Measurements from ENCODE around the gene MMAA. TPM values are rescaled to one million over a fixed set of nuclear protein-coding genes. Genes with fewer than 3 reads are reported as not detected.

The MMAA gene
- total RNA-seq, 1 donor from 2014 or later: 2.3 TPM

DNA sequence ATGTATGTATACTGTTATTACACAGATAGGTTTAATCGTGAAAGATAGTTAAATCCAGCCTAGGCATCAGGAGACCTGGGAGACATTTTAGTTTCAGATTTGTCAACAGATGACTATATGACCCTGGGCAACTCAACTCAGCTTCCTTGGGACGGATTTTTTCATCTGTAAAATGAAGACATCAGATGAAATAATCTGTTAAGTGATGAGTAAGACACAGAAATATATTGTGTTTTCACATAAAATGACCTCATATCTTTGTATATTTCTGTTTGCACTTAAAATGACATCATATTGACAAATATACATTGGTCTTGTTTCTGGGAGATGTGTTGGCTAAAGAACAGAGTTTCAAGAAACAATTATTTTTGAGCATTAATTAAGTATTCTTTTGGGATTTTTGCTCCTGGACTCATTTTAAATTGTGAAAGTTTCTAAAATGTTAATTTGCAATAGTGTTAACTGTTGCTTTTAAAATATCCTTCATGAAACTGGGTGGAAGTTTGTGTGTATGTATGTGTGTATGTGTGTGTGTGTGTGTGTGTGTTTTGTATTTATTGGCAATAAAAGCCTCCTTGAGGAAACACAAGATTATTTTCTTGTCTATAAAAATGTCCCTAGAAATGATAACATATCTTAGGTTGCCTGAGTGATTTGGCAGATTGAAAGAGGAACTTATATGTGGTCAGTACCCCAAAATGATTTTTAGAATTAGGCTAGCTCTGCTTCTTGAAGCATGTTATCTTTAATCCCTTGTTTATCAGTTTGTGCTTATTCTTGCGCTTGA, 29.1 kb upstream of the MMAA start:
- Mint-ChIP-seq H3K9me3 (peaks cover 9% of the 10 kb centered on the region), H3K27ac (no peak overlapping the region), H3K36me3 (no peaks in the 10 kb centered on the region), H3K27me3 (ENCODE audit: insufficient read depth, low read depth) (peaks cover 2% of the 10 kb centered on the region), H3K4me3 (no peak overlapping the region), H3K4me1 (no peaks in the 10 kb centered on the region)
- no peaks in the 10 kb centered on the region for H3K79me2 ChIP-seq (ENCODE audit: low read depth)
- no peaks in the 10 kb centered on the region for H3K27me3 ChIP-seq
- H3F3A ChIP-seq (ENCODE audit: low read depth): no peaks in the 10 kb centered on the region
- H3K4me2 ChIP-seq: no peak overlapping the region
- H2AFZ ChIP-seq (replicated peaks): no peak overlapping the region
- H3K9ac ChIP-seq: no peak overlapping the region
- no peak for DNase-seq (ENCODE audit: low spot score)
- H3K9me3 ChIP-seq (ENCODE audit: low read depth): no peaks in the 10 kb centered on the region
- no peaks in the 10 kb centered on the region for H4K20me1 ChIP-seq (ENCODE audit: low read depth)
- H3K27ac ChIP-seq: no peak overlapping the region
- no peaks in the 10 kb centered on the region for H3K4me1 ChIP-seq
- TF ChIP-seq EZH2 (IDR thresholded peaks at IDR 0.05): no peak
- TF ChIP-seq EZH2phosphoT487 (IDR thresholded peaks at IDR 0.05): no peak
- TF ChIP-seq, protein P1, sequence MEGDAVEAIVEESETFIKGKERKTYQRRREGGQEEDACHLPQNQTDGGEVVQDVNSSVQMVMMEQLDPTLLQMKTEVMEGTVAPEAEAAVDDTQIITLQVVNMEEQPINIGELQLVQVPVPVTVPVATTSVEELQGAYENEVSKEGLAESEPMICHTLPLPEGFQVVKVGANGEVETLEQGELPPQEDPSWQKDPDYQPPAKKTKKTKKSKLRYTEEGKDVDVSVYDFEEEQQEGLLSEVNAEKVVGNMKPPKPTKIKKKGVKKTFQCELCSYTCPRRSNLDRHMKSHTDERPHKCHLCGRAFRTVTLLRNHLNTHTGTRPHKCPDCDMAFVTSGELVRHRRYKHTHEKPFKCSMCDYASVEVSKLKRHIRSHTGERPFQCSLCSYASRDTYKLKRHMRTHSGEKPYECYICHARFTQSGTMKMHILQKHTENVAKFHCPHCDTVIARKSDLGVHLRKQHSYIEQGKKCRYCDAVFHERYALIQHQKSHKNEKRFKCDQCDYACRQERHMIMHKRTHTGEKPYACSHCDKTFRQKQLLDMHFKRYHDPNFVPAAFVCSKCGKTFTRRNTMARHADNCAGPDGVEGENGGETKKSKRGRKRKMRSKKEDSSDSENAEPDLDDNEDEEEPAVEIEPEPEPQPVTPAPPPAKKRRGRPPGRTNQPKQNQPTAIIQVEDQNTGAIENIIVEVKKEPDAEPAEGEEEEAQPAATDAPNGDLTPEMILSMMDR (IDR thresholded peaks at IDR 0.05): no peak
- no peak overlapping the region for H3K4me3 ChIP-seq
- H3K36me3 ChIP-seq: no peaks in the 10 kb centered on the region

DNA sequence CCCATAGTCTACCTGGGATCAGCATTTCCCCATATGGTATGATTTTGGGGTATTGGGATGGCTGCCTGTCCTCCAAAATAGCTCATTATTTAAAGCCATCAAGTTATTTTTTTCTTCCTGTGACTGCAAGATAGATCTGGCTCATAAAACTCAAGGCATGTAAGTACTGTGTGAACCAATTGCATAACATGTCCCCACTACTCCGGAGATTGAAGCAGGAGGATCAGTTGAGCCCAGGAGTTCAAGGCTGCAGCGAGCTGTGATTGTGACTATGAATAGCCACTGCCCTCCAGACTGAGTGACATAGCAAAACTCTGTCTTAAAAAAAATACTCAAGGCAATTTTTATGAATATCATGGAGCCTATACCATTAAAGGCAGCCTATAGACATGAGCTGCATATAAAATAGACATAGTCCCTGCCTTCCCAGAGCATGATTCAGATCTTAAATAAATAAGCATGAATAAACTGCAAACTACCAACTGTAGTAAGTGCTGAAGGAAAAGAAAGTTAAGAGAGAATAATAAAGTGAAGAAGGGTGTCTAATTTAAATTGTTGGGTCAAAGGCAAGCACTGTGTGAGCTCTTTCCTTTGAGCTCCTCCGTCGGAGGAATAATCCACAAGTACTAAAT, 16.9 kb upstream of the MMAA start:
- Mint-ChIP-seq H3K4me3 (no peak overlapping the region), H3K36me3 (no peaks in the 10 kb centered on the region), H3K27ac (no peak overlapping the region), H3K9me3 (peaks cover 16% of the 10 kb centered on the region), H3K27me3 (ENCODE audit: insufficient read depth, low read depth) (peaks cover 2% of the 10 kb centered on the region), H3K4me1 (no peaks in the 10 kb centered on the region)
- no peaks in the 10 kb centered on the region for H3K36me3 ChIP-seq
- no peak overlapping the region for H3K9ac ChIP-seq
- H4K20me1 ChIP-seq (ENCODE audit: low read depth): no peaks in the 10 kb centered on the region
- H3K27ac ChIP-seq: no peak overlapping the region
- no peak overlapping the region for H2AFZ ChIP-seq (replicated peaks)
- no peaks in the 10 kb centered on the region for H3K4me1 ChIP-seq
- H3K27me3 ChIP-seq: no peaks in the 10 kb centered on the region
- H3K79me2 ChIP-seq (ENCODE audit: low read depth): no peaks in the 10 kb centered on the region
- H3K4me3 ChIP-seq: no peak overlapping the region
- no peaks in the 10 kb centered on the region for H3F3A ChIP-seq (ENCODE audit: low read depth)
- no peaks in the 10 kb centered on the region for H3K9me3 ChIP-seq (ENCODE audit: low read depth)
- DNase-seq (ENCODE audit: low spot score): no peak
- TF ChIP-seq, protein P1 (IDR thresholded peaks at IDR 0.05): no peak
- TF ChIP-seq EZH2 (IDR thresholded peaks at IDR 0.05) (no peak), EZH2phosphoT487 (IDR thresholded peaks at IDR 0.05) (no peak)
- H3K4me2 ChIP-seq: no peak overlapping the region

- TF ChIP-seq EZH2phosphoT487 (IDR thresholded peaks at IDR 0.05) (no peak), EZH2 (IDR thresholded peaks at IDR 0.05) (no peak)
- TF ChIP-seq, protein P1 (IDR thresholded peaks at IDR 0.05): no peak
- H2AFZ ChIP-seq (replicated peaks): no peak overlapping the region
- no peaks in the 10 kb centered on the region for H3K9me3 ChIP-seq (ENCODE audit: low read depth)
- no peaks in the 10 kb centered on the region for H3K36me3 ChIP-seq
- H4K20me1 ChIP-seq (ENCODE audit: low read depth): no peaks in the 10 kb centered on the region
- no peaks in the 10 kb centered on the region for H3F3A ChIP-seq (ENCODE audit: low read depth)
- no peaks in the 10 kb centered on the region for H3K4me1 ChIP-seq
- peaks cover 16% of the 10 kb centered on the region for H3K9me3 Mint-ChIP-seq
- H3K9ac ChIP-seq: no peak overlapping the region
- H3K27ac Mint-ChIP-seq: no peak overlapping the region
- no peaks in the 10 kb centered on the region for H3K79me2 ChIP-seq (ENCODE audit: low read depth)
- DNase-seq (ENCODE audit: low spot score): no peak
- no peak overlapping the region for H3K27ac ChIP-seq
- H3K27me3 ChIP-seq: no peaks in the 10 kb centered on the region
- peaks cover 2% of the 10 kb centered on the region for H3K27me3 Mint-ChIP-seq (ENCODE audit: insufficient read depth, low read depth)
- no peaks in the 10 kb centered on the region for H3K36me3 Mint-ChIP-seq
- H3K4me2 ChIP-seq: no peak overlapping the region
- H3K4me3 Mint-ChIP-seq: no peak overlapping the region
- H3K4me1 Mint-ChIP-seq: no peaks in the 10 kb centered on the region
- H3K4me3 ChIP-seq: no peak overlapping the region
Measured at GRCh38 chr4:145605941-145606340, 13.2 kb upstream of the MMAA start.
